A673 (cell line): ENCODE measurements around the gene COPS4. TPM values are rescaled to one million over a fixed set of nuclear protein-coding genes. Genes with fewer than 3 reads are reported as not detected.

Source experiments
- BruUV-seq: library from RNA; stranded (reverse); fragments of 400-500 nt; replicated peaks from 2 replicates; lab custom pipeline; 2021; lab: Mats Ljungman, UMichigan
- CTCF ChIA-PET: fragments of 300-600 bp; sonication (Branson Sonifier 250); formaldehyde crosslinking; loops from one replicate; lab custom pipeline; 2022; ENCODE audit warnings: antibody characterized with exemption; lab: Charles Lee
- POLR2A ChIA-PET: fragments of 300-600 bp; sonication (Branson Sonifier 250); formaldehyde crosslinking; loops from one replicate; lab custom pipeline; 2022; ENCODE audit warnings: antibody characterized with exemption; ENCODE audit not compliant: low non-redundant PET; lab: Charles Lee
- DNase-seq: peaks from one replicate; pipeline ENCODE4 v3.0.0-alpha.2; 2015; ENCODE audit warnings: low spot score
- H3K27ac ChIP-seq: fragments of 200-600 bp; sonication (generic); 2 replicates; pipeline ENCODE4 v1.5.1; 2016; ENCODE audit warnings: mixed run types, low read depth, mild to moderate bottlenecking, mixed read lengths, antibody characterized with exemption, low read length; ENCODE audit not compliant: poor library complexity, severe bottlenecking
- H3K27me3 ChIP-seq: fragments of 200-600 bp; sonication (generic); replicated peaks from 2 replicates; pipeline ENCODE4 v1.6.1; 2017; ENCODE audit warnings: mixed run types, low read depth, mild to moderate bottlenecking, mixed read lengths, antibody characterized with exemption, low read length; ENCODE audit not compliant: insufficient read depth, poor library complexity
- H3K36me3 ChIP-seq: fragments of 200-600 bp; sonication (generic); 2 replicates; pipeline ENCODE4 v1.6.1; 2016; ENCODE audit warnings: mixed run types, mild to moderate bottlenecking, mixed read lengths, antibody characterized with exemption, low read length; ENCODE audit not compliant: insufficient read depth, poor library complexity, severe bottlenecking
- H3K4me1 ChIP-seq: fragments of 200-600 bp; sonication (generic); 2 replicates; pipeline ENCODE4 v1.6.1; 2017; ENCODE audit warnings: mixed run types, mild to moderate bottlenecking, mixed read lengths, antibody characterized with exemption, low read length; ENCODE audit not compliant: insufficient read depth, poor library complexity, severe bottlenecking
- H3K4me3 ChIP-seq: fragments of 200-600 bp; sonication (generic); 2 replicates; pipeline ENCODE4 v1.5.1; 2016; ENCODE audit warnings: low read depth, mixed run types, mild to moderate bottlenecking, mixed read lengths, low read length; ENCODE audit not compliant: poor library complexity, severe bottlenecking
- H3K9me3 ChIP-seq: fragments of 200-600 bp; sonication (generic); 2 replicates; pipeline ENCODE4 v1.6.1; 2016; ENCODE audit warnings: mixed run types, low read depth, mild to moderate bottlenecking, mixed read lengths, antibody characterized with exemption, low read length; ENCODE audit not compliant: poor library complexity, severe bottlenecking
- CTCF ChIP-seq: fragments of 300-800, 200-600 bp; sonication (generic); conservative IDR thresholded peaks from 2 replicates; pipeline ENCODE4 v1.5.1; 2017; ENCODE audit warnings: low read depth, mild to moderate bottlenecking, antibody characterized with exemption, low read length, moderate library complexity, mixed read lengths
- EZH2 ChIP-seq: fragments of 200-600 bp; sonication (generic); IDR thresholded peaks from 2 replicates; pipeline ENCODE4 v1.6.1; 2017; ENCODE audit warnings: borderline replicate concordance, low read depth, mild to moderate bottlenecking, mixed read lengths, antibody characterized with exemption, low read length; ENCODE audit not compliant: poor library complexity, severe bottlenecking
- intact Hi-C: fragments of 100-400 bp; cut with micrococcal nuclease; formaldehyde crosslinking; loops from one replicate; pipeline ENCODE4 v1.10.0; 2022; ENCODE audit not compliant: unreplicated experiment
- total RNA-seq: library from RNA; stranded (reverse); gene quantifications from 2 replicates; pipeline ENCODE4 v1.2.3, GENCODE V29; 2021

The COPS4 gene
- total RNA-seq, 1 experiment from 2014 or later: 25.5 TPM

- no peak within 1 kb of the TSS for H3K27ac ChIP-seq
- no peak within 1 kb of the TSS for H3K4me3 ChIP-seq
- no peaks in the 10 kb centered on the region for H3K36me3 ChIP-seq
- POLR2A ChIA-PET: no interaction called here
- TF ChIP-seq EZH2 (no peak), CTCF (no peak)
- intact Hi-C loops: no loop called here
- DNase-seq: no peak
- no TSS peak for BruUV-seq
- H3K4me1 ChIP-seq: no peaks in the 10 kb centered on the region
- CTCF ChIA-PET: no interaction called here
- no peaks in the 10 kb centered on the region for H3K9me3 ChIP-seq
- no peaks in the 10 kb centered on the region for H3K27me3 ChIP-seq
Observed at GRCh38 chr4:83114576-83114975, 79.6 kb downstream of the COPS4 start, which contains the start of gene PLAC8. TSS of gene PLAC8 (minus strand) at chr4:83114729. CDS start at chr4:83107921, 6,808 bp downstream.

- Histone ChIP-seq H3K36me3 (no peaks in the 10 kb centered on the region), H3K4me1 (no peaks in the 10 kb centered on the region), H3K27me3 (no peaks in the 10 kb centered on the region), H3K4me3 (no peak overlapping the region), H3K9me3 (no peaks in the 10 kb centered on the region), H3K27ac (no peak overlapping the region)
- no peak for TF ChIP-seq CTCF
- no peak for TF ChIP-seq EZH2
- intact Hi-C loops: no loop called here
- no TSS peak for BruUV-seq
- no peak for DNase-seq
- ChIA-PET CTCF (no interaction called here), POLR2A (no interaction called here)
Observed at GRCh38 chr4:83115000-83115399, 80.0 kb downstream of the COPS4 start.

- intact Hi-C loops: no loop called here
- Histone ChIP-seq H3K9me3 (no peaks in the 10 kb centered on the region), H3K27me3 (no peaks in the 10 kb centered on the region), H3K36me3 (no peaks in the 10 kb centered on the region), H3K4me1 (no peaks in the 10 kb centered on the region), H3K4me3 (no peak overlapping the region), H3K27ac (no peak overlapping the region)
- CTCF ChIA-PET: no interaction called here
- DNase-seq: no peak
- POLR2A ChIA-PET: no interaction called here
- BruUV-seq: no TSS peak
- TF ChIP-seq EZH2 (no peak), CTCF (no peak)
Observed at GRCh38 chr4:83115656-83116285, 80.8 kb downstream of the COPS4 start.
